GM23338 (cell line): Measurements from ENCODE around the gene IL16.

Experiments
- CREB1 ChIP-seq: fragments of 250-450 bp; sonication (Bioruptor Pico); IDR thresholded peaks from 2 replicates; pipeline ENCODE4 v1.5.0; 2020; ENCODE audit warnings: low read depth, mild to moderate bottlenecking, moderate library complexity
- EZH2 ChIP-seq: fragments of 200-600 bp; sonication (generic); IDR thresholded peaks from one replicate; pipeline ENCODE4 v1.8.0; 2017; ENCODE audit warnings: antibody characterized with exemption, mild to moderate bottlenecking, low read depth; ENCODE audit not compliant: unreplicated experiment
- EZH2phosphoT487 ChIP-seq: fragments of 200-600 bp; sonication (generic); IDR thresholded peaks from one replicate; pipeline ENCODE4 v1.8.1; 2018; ENCODE audit warnings: antibody characterized with exemption; ENCODE audit not compliant: unreplicated experiment
- JUNB ChIP-seq: IDR thresholded peaks from one replicate; pipeline ENCODE4 v1.6.1; 2016; ENCODE audit warnings: antibody characterized with exemption; ENCODE audit not compliant: unreplicated experiment
- NANOG ChIP-seq: IDR thresholded peaks from 2 replicates; pipeline ENCODE4 v1.6.1; 2016; ENCODE audit warnings: antibody characterized with exemption, borderline replicate concordance
- POLR2AphosphoS5 ChIP-seq: IDR thresholded peaks from 2 replicates; pipeline ENCODE4 v1.6.1; 2016; ENCODE audit warnings: antibody characterized with exemption, low read depth
- STAT1 ChIP-seq: IDR thresholded peaks from one replicate; pipeline ENCODE4 v1.6.1; 2016; ENCODE audit warnings: antibody characterized with exemption; ENCODE audit not compliant: unreplicated experiment
- ZNF114 ChIP-seq: fragments of 250-450 bp; sonication (Bioruptor Pico); IDR thresholded peaks from 2 replicates; pipeline ENCODE4 v1.5.0; 2020; ENCODE audit warnings: mild to moderate bottlenecking, moderate library complexity
- ZNF331 ChIP-seq: fragments of 250-450 bp; sonication (Bioruptor Pico); IDR thresholded peaks from 2 replicates; pipeline ENCODE4 v1.5.0; 2020; ENCODE audit warnings: low read depth, mild to moderate bottlenecking, moderate library complexity
- TF ChIP-seq, protein P1 (sequence below), 2 experiments: fragments of 200-600 bp in 1 of 2; sonication (generic) in 1 of 2; conservative IDR thresholded peaks; 2 replicates each; pipeline versions ENCODE4 v1.5.1 to v1.6.1; 2016 to 2017; ENCODE audit warnings: antibody characterized with exemption in 2 of 2, low read depth in 2 of 2, mild to moderate bottlenecking in 2 of 2, moderate library complexity in 1 of 2
- TF ChIP-seq, protein P2 (sequence below): IDR thresholded peaks from one replicate; pipeline ENCODE4 v1.6.1; 2018; ENCODE audit warnings: antibody characterized with exemption; ENCODE audit not compliant: unreplicated experiment
- TF ChIP-seq, protein P3 (sequence below): IDR thresholded peaks from 2 replicates; pipeline ENCODE4 v1.6.1; 2016; ENCODE audit warnings: antibody characterized with exemption

DNA sequence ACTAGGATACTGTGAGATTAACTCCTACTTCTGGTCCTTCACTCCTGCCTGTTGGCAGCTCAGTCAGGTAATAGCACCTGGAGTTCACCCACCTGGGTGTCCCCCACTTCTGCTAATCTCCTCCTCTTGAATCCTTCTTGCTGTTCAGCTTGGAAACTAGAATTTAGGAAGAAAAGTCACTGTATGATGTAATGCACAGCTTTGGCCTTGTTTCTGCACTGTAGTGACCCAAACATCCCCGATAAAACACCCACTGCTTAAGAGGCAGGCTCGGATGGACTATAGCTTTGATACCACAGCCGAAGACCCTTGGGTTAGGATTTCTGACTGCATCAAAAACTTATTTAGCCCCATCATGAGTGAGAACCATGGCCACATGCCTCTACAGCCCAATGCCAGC is 102.5 kb downstream of the IL16 start:
- TF ChIP-seq JUNB: no peak
- TF ChIP-seq, protein P1, sequence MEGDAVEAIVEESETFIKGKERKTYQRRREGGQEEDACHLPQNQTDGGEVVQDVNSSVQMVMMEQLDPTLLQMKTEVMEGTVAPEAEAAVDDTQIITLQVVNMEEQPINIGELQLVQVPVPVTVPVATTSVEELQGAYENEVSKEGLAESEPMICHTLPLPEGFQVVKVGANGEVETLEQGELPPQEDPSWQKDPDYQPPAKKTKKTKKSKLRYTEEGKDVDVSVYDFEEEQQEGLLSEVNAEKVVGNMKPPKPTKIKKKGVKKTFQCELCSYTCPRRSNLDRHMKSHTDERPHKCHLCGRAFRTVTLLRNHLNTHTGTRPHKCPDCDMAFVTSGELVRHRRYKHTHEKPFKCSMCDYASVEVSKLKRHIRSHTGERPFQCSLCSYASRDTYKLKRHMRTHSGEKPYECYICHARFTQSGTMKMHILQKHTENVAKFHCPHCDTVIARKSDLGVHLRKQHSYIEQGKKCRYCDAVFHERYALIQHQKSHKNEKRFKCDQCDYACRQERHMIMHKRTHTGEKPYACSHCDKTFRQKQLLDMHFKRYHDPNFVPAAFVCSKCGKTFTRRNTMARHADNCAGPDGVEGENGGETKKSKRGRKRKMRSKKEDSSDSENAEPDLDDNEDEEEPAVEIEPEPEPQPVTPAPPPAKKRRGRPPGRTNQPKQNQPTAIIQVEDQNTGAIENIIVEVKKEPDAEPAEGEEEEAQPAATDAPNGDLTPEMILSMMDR (conservative IDR thresholded peaks at IDR 0.05; ENCODE audit: low read depth in 2 of 2): no peak
- TF ChIP-seq EZH2: no peak
- TF ChIP-seq NANOG: no peak
- no peak for TF ChIP-seq POLR2AphosphoS5
- TF ChIP-seq STAT1: no peak
- TF ChIP-seq, protein P2, sequence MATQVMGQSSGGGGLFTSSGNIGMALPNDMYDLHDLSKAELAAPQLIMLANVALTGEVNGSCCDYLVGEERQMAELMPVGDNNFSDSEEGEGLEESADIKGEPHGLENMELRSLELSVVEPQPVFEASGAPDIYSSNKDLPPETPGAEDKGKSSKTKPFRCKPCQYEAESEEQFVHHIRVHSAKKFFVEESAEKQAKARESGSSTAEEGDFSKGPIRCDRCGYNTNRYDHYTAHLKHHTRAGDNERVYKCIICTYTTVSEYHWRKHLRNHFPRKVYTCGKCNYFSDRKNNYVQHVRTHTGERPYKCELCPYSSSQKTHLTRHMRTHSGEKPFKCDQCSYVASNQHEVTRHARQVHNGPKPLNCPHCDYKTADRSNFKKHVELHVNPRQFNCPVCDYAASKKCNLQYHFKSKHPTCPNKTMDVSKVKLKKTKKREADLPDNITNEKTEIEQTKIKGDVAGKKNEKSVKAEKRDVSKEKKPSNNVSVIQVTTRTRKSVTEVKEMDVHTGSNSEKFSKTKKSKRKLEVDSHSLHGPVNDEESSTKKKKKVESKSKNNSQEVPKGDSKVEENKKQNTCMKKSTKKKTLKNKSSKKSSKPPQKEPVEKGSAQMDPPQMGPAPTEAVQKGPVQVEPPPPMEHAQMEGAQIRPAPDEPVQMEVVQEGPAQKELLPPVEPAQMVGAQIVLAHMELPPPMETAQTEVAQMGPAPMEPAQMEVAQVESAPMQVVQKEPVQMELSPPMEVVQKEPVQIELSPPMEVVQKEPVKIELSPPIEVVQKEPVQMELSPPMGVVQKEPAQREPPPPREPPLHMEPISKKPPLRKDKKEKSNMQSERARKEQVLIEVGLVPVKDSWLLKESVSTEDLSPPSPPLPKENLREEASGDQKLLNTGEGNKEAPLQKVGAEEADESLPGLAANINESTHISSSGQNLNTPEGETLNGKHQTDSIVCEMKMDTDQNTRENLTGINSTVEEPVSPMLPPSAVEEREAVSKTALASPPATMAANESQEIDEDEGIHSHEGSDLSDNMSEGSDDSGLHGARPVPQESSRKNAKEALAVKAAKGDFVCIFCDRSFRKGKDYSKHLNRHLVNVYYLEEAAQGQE: no peak
- no peak for TF ChIP-seq CREB1 (CRISPR knock-in tag)
- TF ChIP-seq EZH2phosphoT487: no peak
- TF ChIP-seq, protein P3, sequence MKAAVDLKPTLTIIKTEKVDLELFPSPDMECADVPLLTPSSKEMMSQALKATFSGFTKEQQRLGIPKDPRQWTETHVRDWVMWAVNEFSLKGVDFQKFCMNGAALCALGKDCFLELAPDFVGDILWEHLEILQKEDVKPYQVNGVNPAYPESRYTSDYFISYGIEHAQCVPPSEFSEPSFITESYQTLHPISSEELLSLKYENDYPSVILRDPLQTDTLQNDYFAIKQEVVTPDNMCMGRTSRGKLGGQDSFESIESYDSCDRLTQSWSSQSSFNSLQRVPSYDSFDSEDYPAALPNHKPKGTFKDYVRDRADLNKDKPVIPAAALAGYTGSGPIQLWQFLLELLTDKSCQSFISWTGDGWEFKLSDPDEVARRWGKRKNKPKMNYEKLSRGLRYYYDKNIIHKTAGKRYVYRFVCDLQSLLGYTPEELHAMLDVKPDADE: no peak
- TF ChIP-seq ZNF331 (CRISPR knock-in tag): no peak
- no peak for TF ChIP-seq ZNF114 (CRISPR knock-in tag)
